WTC11 (cell line): ENCODE results near the gene ARF6.

Experiments
- SMAD3 ChIP-seq: sonication (generic); formaldehyde crosslinking; IDR thresholded peaks from 2 replicates; pipeline ENCODE4 v1.8.0; 2022; ENCODE audit warnings: missing genetic modification reagents, mild to moderate bottlenecking, borderline replicate concordance
- ZNF263 ChIP-seq: sonication (generic); formaldehyde crosslinking; IDR thresholded peaks from 2 replicates; pipeline ENCODE4 v1.8.1; 2022; ENCODE audit warnings: low read depth, mild to moderate bottlenecking, moderate library complexity, missing genetic modification reagents
- TF ChIP-seq, protein P1 (sequence below): fragments of 200-600 bp; IDR thresholded peaks from 2 replicates; pipeline ENCODE4 v1.8.0; 2022; ENCODE audit warnings: antibody characterized with exemption
- TF ChIP-seq, protein P2 (sequence below): sonication (generic); formaldehyde crosslinking; IDR thresholded peaks from 2 replicates; pipeline ENCODE4 v1.8.0; 2022; ENCODE audit warnings: mild to moderate bottlenecking, missing genetic modification reagents
- TF ChIP-seq, protein P3 (sequence below): sonication (generic); formaldehyde crosslinking; IDR thresholded peaks from 2 replicates; pipeline ENCODE4 v1.8.1; 2023; ENCODE audit warnings: mild to moderate bottlenecking, missing genetic modification reagents, moderate library complexity

GRCh38 chr14:49898485-49898884, 5.6 kb downstream of the ARF6 start:
- TF ChIP-seq, protein P1, sequence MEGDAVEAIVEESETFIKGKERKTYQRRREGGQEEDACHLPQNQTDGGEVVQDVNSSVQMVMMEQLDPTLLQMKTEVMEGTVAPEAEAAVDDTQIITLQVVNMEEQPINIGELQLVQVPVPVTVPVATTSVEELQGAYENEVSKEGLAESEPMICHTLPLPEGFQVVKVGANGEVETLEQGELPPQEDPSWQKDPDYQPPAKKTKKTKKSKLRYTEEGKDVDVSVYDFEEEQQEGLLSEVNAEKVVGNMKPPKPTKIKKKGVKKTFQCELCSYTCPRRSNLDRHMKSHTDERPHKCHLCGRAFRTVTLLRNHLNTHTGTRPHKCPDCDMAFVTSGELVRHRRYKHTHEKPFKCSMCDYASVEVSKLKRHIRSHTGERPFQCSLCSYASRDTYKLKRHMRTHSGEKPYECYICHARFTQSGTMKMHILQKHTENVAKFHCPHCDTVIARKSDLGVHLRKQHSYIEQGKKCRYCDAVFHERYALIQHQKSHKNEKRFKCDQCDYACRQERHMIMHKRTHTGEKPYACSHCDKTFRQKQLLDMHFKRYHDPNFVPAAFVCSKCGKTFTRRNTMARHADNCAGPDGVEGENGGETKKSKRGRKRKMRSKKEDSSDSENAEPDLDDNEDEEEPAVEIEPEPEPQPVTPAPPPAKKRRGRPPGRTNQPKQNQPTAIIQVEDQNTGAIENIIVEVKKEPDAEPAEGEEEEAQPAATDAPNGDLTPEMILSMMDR = no peak
- TF ChIP-seq, protein P2, sequence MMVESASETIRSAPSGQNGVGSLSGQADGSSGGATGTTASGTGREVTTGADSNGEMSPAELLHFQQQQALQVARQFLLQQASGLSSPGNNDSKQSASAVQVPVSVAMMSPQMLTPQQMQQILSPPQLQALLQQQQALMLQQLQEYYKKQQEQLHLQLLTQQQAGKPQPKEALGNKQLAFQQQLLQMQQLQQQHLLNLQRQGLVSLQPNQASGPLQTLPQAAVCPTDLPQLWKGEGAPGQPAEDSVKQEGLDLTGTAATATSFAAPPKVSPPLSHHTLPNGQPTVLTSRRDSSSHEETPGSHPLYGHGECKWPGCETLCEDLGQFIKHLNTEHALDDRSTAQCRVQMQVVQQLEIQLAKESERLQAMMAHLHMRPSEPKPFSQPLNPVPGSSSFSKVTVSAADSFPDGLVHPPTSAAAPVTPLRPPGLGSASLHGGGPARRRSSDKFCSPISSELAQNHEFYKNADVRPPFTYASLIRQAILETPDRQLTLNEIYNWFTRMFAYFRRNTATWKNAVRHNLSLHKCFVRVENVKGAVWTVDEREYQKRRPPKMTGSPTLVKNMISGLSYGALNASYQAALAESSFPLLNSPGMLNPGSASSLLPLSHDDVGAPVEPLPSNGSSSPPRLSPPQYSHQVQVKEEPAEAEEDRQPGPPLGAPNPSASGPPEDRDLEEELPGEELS (CRISPR knock-in tag) = no peak
- no peak for TF ChIP-seq SMAD3 (CRISPR knock-in tag)
- no peak for TF ChIP-seq ZNF263
- TF ChIP-seq, protein P3, sequence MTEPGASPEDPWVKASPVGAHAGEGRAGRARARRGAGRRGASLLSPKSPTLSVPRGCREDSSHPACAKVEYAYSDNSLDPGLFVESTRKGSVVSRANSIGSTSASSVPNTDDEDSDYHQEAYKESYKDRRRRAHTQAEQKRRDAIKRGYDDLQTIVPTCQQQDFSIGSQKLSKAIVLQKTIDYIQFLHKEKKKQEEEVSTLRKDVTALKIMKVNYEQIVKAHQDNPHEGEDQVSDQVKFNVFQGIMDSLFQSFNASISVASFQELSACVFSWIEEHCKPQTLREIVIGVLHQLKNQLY (CRISPR knock-in tag) = no peak
